ENCODE data around the gene C5orf15.

The C5orf15 gene
- total RNA-seq, result 14.1 to 22.8 (median 16.1) reads per million in 3 donors

GRCh38 chr5:133968204-133968980 lies at the start of gene C5orf15:
TSS of gene C5orf15 (minus strand) at chr5:133968625. CDS start at chr5:133968584, 41 bp downstream.
- Histone ChIP-seq H3K9me3 (ENCODE audit: control insufficient read depth, low read length) (no peaks in the 10 kb centered on the region), H3K4me3 (ENCODE audit: insufficient read depth, low read depth, low read length, poor library complexity, severe bottlenecking) (peak within 1 kb of the TSS; percentile 88), H3K27me3 (replicated peaks; ENCODE audit: control insufficient read depth, insufficient read depth, low read length, poor library complexity, severe bottlenecking) (no peaks in the 10 kb centered on the region), H3K4me1 (ENCODE audit: control insufficient read depth, insufficient read depth, low read length, poor library complexity, severe bottlenecking) (no peaks in the 10 kb centered on the region), H3K27ac (ENCODE audit: insufficient read depth, low read length, poor library complexity, severe bottlenecking) (peak within 1 kb of the TSS; percentile 87), H3K36me3 (ENCODE audit: control insufficient read depth, insufficient read depth, low read length) (peaks cover 4% of the 10 kb centered on the region)
- peak; percentile 88 to 91 (median 89) for DNase-seq

- no peaks in the 10 kb centered on the region for H3K36me3 ChIP-seq (ENCODE audit: control insufficient read depth, insufficient read depth, low read length)
- H3K4me3 ChIP-seq (ENCODE audit: insufficient read depth, low read depth, low read length, poor library complexity, severe bottlenecking), result no peak overlapping the region
- H3K27me3 ChIP-seq (replicated peaks; ENCODE audit: control insufficient read depth, insufficient read depth, low read length, poor library complexity, severe bottlenecking), result no peaks in the 10 kb centered on the region
- peaks cover 12% of the 10 kb centered on the region for H3K4me1 ChIP-seq (ENCODE audit: control insufficient read depth, insufficient read depth, low read length, poor library complexity, severe bottlenecking)
- H3K27ac ChIP-seq (ENCODE audit: insufficient read depth, low read length, poor library complexity, severe bottlenecking), result no peak overlapping the region
- H3K9me3 ChIP-seq (ENCODE audit: control insufficient read depth, low read length), result no peaks in the 10 kb centered on the region
- DNase-seq, result no peak
These were observed 39.9 kb upstream of the C5orf15 start for GRCh38 chr5:134008266-134008749.

GRCh38 chr5:134007581-134008265 lies 39.3 kb upstream of the C5orf15 start:
- H3K4me3 ChIP-seq (ENCODE audit: insufficient read depth, low read depth, low read length, poor library complexity, severe bottlenecking), result no peak overlapping the region
- no peaks in the 10 kb centered on the region for H3K9me3 ChIP-seq (ENCODE audit: control insufficient read depth, low read length)
- H3K4me1 ChIP-seq (ENCODE audit: control insufficient read depth, insufficient read depth, low read length, poor library complexity, severe bottlenecking), result peaks cover 18% of the 10 kb centered on the region
- H3K27me3 ChIP-seq (replicated peaks; ENCODE audit: control insufficient read depth, insufficient read depth, low read length, poor library complexity, severe bottlenecking), result no peaks in the 10 kb centered on the region
- H3K36me3 ChIP-seq (ENCODE audit: control insufficient read depth, insufficient read depth, low read length), result no peaks in the 10 kb centered on the region
- H3K27ac ChIP-seq (ENCODE audit: insufficient read depth, low read length, poor library complexity, severe bottlenecking), result no peak overlapping the region
- DNase-seq, result no peak

- Histone ChIP-seq H3K27ac (ENCODE audit: insufficient read depth, low read length, poor library complexity, severe bottlenecking) (no peak overlapping the region), H3K27me3 (replicated peaks; ENCODE audit: control insufficient read depth, insufficient read depth, low read length, poor library complexity, severe bottlenecking) (no peaks in the 10 kb centered on the region), H3K4me1 (ENCODE audit: control insufficient read depth, insufficient read depth, low read length, poor library complexity, severe bottlenecking) (peaks cover 20% of the 10 kb centered on the region)
These were observed 37.7 kb upstream of the C5orf15 start for GRCh38 chr5:134006115-134006514.

GRCh38 chr5:134005417-134006061 lies 37.1 kb upstream of the C5orf15 start:
- no peak for DNase-seq
- Histone ChIP-seq H3K9me3 (ENCODE audit: control insufficient read depth, low read length) (no peaks in the 10 kb centered on the region), H3K36me3 (ENCODE audit: control insufficient read depth, insufficient read depth, low read length) (no peaks in the 10 kb centered on the region), H3K4me1 (ENCODE audit: control insufficient read depth, insufficient read depth, low read length, poor library complexity, severe bottlenecking) (peaks cover 20% of the 10 kb centered on the region), H3K4me3 (ENCODE audit: insufficient read depth, low read depth, low read length, poor library complexity, severe bottlenecking) (peak overlapping the region; percentile 56), H3K27me3 (replicated peaks; ENCODE audit: control insufficient read depth, insufficient read depth, low read length, poor library complexity, severe bottlenecking) (no peaks in the 10 kb centered on the region), H3K27ac (ENCODE audit: insufficient read depth, low read length, poor library complexity, severe bottlenecking) (peak overlapping the region; percentile 93)

More at GRCh38 chr5:134006115-134006514, 37.7 kb upstream of the C5orf15 start:
- DNase-seq, result no peak
- Histone ChIP-seq H3K36me3 (ENCODE audit: control insufficient read depth, insufficient read depth, low read length) (no peaks in the 10 kb centered on the region), H3K4me3 (ENCODE audit: insufficient read depth, low read depth, low read length, poor library complexity, severe bottlenecking) (no peak overlapping the region), H3K9me3 (ENCODE audit: control insufficient read depth, low read length) (no peaks in the 10 kb centered on the region)

- Histone ChIP-seq H3K36me3 (ENCODE audit: control insufficient read depth, insufficient read depth, low read length) (no peaks in the 10 kb centered on the region), H3K4me3 (ENCODE audit: insufficient read depth, low read depth, low read length, poor library complexity, severe bottlenecking) (peak within 1 kb of the TSS; percentile 56), H3K27ac (ENCODE audit: insufficient read depth, low read length, poor library complexity, severe bottlenecking) (peak within 1 kb of the TSS; percentile 93), H3K4me1 (ENCODE audit: control insufficient read depth, insufficient read depth, low read length, poor library complexity, severe bottlenecking) (peaks cover 20% of the 10 kb centered on the region), H3K9me3 (ENCODE audit: control insufficient read depth, low read length) (no peaks in the 10 kb centered on the region), H3K27me3 (replicated peaks; ENCODE audit: control insufficient read depth, insufficient read depth, low read length, poor library complexity, severe bottlenecking) (no peaks in the 10 kb centered on the region)
- DNase-seq, result peak; percentile 78 to 84 (median 80)
These were observed 36.4 kb upstream of the C5orf15 start, which contains the start of gene VDAC1 for GRCh38 chr5:134004626-134005416. TSS of gene VDAC1 (minus strand) at chr5:134004975. CDS start at chr5:133993012, 11,963 bp downstream.

GRCh38 chr5:134003817-134004625 lies 35.6 kb upstream of the C5orf15 start:
- Histone ChIP-seq H3K27me3 (replicated peaks; ENCODE audit: control insufficient read depth, insufficient read depth, low read length, poor library complexity, severe bottlenecking) (no peaks in the 10 kb centered on the region), H3K9me3 (ENCODE audit: control insufficient read depth, low read length) (no peaks in the 10 kb centered on the region), H3K36me3 (ENCODE audit: control insufficient read depth, insufficient read depth, low read length) (no peaks in the 10 kb centered on the region), H3K27ac (ENCODE audit: insufficient read depth, low read length, poor library complexity, severe bottlenecking) (peak overlapping the region; percentile 93), H3K4me3 (ENCODE audit: insufficient read depth, low read depth, low read length, poor library complexity, severe bottlenecking) (peak overlapping the region; percentile 56), H3K4me1 (ENCODE audit: control insufficient read depth, insufficient read depth, low read length, poor library complexity, severe bottlenecking) (peaks cover 20% of the 10 kb centered on the region)
- DNase-seq, result peak; percentile 11 to 26 (median 19)

- DNase-seq, result no peak
- no peaks in the 10 kb centered on the region for H3K9me3 ChIP-seq (ENCODE audit: control insufficient read depth, low read length)
- H3K4me1 ChIP-seq (ENCODE audit: control insufficient read depth, insufficient read depth, low read length, poor library complexity, severe bottlenecking), result peaks cover 20% of the 10 kb centered on the region
- H3K27ac ChIP-seq (ENCODE audit: insufficient read depth, low read length, poor library complexity, severe bottlenecking), result peak overlapping the region; percentile 93
- H3K36me3 ChIP-seq (ENCODE audit: control insufficient read depth, insufficient read depth, low read length), result no peaks in the 10 kb centered on the region
- no peaks in the 10 kb centered on the region for H3K27me3 ChIP-seq (replicated peaks; ENCODE audit: control insufficient read depth, insufficient read depth, low read length, poor library complexity, severe bottlenecking)
- peak overlapping the region; percentile 56 for H3K4me3 ChIP-seq (ENCODE audit: insufficient read depth, low read depth, low read length, poor library complexity, severe bottlenecking)
These were observed 34.8 kb upstream of the C5orf15 start for GRCh38 chr5:134003064-134003816.
